ENCODE results near the gene COL5A2. TPM values are rescaled to one million over a fixed set of nuclear protein-coding genes. Genes with fewer than 3 reads are reported as not detected.

COL5A2 gene
- polyA plus RNA-seq (2014; cell fraction: cytosol; rRNA removed): 3.4 and 4.1 TPM in 2 replicates
- polyA plus RNA-seq (2014; cell fraction: nucleus; rRNA removed): 16.7 and 19.1 TPM in 2 replicates

- DNase-seq (ENCODE audit: low spot score): no peak
Measured at GRCh38 chr2:189179570-189179950, at the start of gene COL5A2. Gene COL5A2 (minus strand): TSS chr2:189179761. CDS start chr2:189179604, 157 bp downstream.

DNA sequence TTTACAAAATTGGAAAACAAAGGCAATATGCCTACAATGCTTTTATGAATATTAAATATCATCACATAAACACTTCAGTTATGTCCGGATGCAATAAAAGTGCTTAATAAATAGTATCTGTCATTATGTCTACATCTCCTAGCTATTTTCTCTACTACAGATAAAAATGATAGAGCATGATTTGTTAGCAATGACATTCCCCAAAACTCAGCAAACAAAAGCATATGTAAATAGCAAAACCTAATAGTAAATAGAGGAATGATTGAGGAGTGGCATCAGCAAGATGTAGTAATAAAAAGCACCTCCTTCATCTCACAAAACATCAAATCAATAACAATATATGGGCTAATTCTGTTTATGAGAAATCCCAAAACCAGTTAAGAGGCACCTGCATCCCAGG, 46.5 kb upstream of the COL5A2 start:
- DNase-seq (ENCODE audit: low spot score): no peak

DNA sequence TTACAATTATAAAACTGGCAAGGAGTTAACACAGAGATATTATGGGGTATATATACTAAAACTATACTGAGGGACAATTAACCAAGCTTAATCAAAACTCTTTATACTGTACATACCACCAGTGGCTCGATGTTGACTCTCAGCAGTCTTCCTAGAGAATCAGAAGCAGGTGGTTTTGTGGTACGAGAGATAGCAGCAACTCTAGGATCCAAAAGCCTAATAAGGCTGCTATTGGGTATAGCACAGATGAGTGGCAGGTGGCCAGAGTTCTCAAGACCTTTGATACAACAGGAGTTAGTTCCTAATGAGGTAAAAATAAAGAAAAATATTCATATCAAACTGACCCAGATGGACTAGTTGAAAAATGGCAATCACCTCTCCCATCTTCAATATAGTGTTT, 45.5 kb upstream of the COL5A2 start:
- no peak for DNase-seq (ENCODE audit: low spot score)

DNA sequence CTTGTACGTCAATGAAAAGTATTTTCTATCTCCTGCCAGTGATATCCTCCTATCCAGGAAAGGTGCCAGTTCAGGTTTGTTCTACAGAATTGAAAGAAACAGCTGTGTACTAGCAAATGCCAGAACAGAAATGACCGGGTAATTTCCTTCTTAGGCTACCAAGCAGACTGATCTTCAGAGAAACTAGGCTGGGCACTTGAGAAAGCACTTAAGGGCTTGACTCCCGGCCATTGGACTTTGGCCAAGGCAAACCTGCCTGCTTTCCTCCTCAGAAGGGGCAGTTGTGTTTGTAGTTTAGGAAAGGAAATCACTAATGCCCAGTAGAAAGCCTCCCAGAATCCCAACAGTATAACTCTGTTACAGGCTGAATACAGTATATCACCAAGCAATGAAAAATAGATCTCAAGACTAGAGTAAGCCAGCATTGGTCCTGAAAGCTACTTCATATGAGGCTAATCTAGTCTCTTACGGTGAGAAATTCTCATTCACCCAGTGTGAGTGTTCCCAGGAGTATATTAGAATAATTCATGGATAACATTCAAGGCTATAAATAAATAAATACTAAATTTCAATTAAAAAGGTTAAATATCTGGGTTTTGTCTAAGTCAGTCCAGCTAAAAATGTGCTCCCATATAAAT, 43.0 kb upstream of the COL5A2 start:
- DNase-seq (ENCODE audit: low spot score): no peak

DNA sequence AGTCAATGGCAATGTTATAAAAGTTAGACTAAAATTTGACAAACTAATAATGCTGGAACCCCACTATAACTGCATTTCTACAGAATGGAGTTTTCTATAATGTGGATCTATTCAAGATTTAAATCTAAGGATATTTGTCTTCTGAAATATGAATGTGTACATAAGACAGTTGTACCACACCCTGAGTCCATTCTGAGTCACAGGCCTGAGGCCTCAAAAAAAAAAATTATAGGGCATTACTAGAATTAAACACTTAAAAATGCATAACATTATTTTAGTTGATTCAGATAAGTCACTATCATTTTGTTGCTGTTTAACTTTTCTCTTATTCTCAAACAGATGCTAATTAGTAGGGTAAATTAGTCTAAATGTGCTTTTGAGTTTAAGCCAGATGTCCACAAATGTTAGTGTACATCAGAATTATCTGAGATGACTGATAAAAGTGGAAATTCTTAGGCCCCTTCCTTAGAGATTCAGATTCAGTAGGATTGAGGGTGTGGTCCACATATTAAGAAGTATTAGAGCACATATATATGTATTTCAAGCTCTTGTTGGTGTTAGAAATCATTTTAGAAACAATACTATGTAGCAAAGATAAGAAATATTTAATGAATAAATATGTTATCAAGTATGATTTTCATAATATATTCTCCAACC, 42.4 kb upstream of the COL5A2 start:
- no peak for DNase-seq (ENCODE audit: low spot score)

DNA sequence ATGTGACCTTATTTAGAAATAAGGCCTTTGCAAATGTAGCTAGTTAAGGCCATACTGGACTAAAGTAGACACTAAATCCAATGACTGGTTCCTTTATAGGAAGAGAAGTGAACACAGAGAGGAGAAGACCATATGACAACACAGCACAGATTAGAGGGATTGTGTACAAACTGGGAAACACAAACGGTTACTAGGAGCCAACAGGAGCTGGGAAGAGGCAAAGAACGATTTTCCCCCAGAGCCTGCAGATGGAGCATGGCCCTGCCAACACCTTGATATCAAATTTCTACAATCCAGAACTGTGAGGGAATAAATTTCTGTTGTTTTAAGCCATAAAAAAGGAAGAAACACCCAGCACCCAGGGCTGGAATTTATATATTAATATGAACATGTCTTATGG, 38.7 kb upstream of the COL5A2 start:
- DNase-seq (ENCODE audit: low spot score): no peak

GRCh38 chr2:189217541-189217940, 38.0 kb upstream of the COL5A2 start:
- no peak for DNase-seq (ENCODE audit: low spot score)

- no peak for DNase-seq (ENCODE audit: low spot score)
Measured at GRCh38 chr2:189217051-189217450, 37.5 kb upstream of the COL5A2 start.

GRCh38 chr2:189214484-189214883, 34.9 kb upstream of the COL5A2 start:
- no peak for DNase-seq (ENCODE audit: low spot score)

- DNase-seq (ENCODE audit: low spot score): no peak
Measured at GRCh38 chr2:189213250-189213649, 33.7 kb upstream of the COL5A2 start.

- no peak for DNase-seq (ENCODE audit: low spot score)
Measured at GRCh38 chr2:189210250-189211087, 30.9 kb upstream of the COL5A2 start.

GRCh38 chr2:189208254-189208653, 28.7 kb upstream of the COL5A2 start:
- no peak for DNase-seq (ENCODE audit: low spot score)

DNA sequence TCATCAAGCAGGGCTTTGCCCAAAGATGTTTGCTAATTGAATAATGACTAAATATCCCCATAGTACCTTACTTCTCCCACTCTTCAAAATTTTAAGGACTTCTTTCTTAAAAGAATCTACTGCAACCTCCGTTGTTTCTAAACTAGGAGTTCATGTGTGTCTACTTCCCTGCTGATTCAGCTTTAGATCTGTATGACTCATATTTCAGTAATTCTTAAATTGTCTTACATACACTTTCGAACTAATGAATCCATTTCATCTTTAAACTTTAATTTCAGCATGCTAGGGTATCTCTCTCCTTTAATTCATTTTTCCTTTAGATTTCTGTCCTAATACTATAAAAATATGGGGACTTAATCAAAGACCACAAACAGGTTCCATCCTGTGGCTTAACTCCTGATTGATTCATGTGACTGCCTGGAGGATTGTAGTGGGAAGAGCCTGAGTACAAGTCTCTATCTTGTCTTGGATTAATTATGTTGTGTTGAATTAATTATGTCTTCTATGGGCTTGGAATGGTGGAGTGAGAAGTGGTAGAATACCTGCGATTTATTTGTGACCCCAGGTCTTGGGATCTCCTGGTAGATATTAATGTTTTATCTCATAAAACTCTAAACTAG, 24.9 kb upstream of the COL5A2 start:
- DNase-seq (ENCODE audit: low spot score): no peak

DNA sequence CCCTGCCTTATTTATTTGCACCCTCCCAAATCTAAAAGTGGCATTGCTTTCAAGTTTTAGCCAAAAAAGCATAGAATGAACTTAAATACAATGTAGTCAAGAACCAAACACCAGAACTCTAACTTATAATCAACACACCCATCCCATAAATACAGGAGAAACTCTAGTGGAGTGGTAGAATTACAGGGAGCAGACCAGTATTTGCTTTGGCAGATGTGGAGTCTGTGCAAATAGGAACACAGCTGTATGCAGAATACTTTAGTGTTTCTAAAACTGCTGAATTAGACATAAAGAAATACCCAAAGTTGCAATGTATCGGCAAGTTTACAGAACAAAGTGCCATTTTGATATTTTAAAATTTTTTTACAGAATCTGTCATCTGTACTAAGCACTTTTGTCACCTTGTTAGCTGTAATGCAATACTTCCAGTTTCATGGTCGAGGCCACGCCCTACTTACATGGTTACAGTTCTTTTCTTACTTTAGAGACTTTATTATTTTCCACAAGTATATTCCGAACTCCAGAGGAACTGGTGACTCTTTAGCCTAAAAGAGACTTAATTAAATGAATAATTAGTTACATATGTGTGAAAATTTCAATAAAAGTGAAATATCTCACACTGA, 23.7 kb upstream of the COL5A2 start:
- no peak for DNase-seq (ENCODE audit: low spot score)

GRCh38 chr2:189199797-189200196, 20.2 kb upstream of the COL5A2 start:
- no peak for DNase-seq (ENCODE audit: low spot score)

GRCh38 chr2:189192766-189193165, 13.2 kb upstream of the COL5A2 start:
- DNase-seq (ENCODE audit: low spot score): no peak

DNA sequence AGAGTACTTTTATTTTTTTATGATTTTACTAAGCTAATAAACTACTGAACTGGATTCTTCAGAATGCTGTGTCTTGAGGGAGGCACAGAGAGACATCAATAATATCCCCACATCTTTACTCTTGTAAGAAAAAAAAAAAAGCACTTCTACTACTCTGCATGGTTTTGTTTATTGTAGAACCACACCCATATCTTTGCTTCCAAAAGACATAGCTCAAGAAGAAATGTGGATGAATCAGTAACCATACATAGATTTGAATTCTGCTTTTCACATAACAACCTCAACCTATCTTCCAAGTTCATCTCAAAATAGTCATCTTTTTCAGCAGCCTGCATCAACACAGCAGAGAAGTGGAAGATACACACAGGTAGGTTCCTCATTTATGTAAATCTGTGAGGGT, 12.2 kb upstream of the COL5A2 start:
- DNase-seq (ENCODE audit: low spot score): no peak

DNA sequence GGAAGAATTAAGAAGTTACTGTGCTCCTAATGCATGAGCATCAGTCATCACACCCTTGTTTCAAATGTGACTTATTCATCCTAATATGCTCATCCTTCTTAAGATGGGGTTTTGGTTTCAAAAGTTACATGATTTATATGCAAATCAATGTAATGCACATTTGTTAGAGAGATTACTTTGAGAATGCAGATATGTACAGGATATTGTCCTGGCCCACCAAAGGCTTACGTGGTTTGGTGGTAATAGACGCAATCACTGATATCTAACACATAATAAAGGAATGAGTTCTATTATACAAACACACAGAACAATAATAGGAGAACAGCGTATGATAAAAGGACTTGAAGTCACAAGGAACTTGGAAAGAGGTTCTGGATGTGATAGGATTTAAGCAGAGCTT, 11.1 kb upstream of the COL5A2 start:
- DNase-seq (ENCODE audit: low spot score): no peak

- DNase-seq (ENCODE audit: low spot score): no peak
Measured at GRCh38 chr2:189188115-189188805, 8.7 kb upstream of the COL5A2 start.

DNA sequence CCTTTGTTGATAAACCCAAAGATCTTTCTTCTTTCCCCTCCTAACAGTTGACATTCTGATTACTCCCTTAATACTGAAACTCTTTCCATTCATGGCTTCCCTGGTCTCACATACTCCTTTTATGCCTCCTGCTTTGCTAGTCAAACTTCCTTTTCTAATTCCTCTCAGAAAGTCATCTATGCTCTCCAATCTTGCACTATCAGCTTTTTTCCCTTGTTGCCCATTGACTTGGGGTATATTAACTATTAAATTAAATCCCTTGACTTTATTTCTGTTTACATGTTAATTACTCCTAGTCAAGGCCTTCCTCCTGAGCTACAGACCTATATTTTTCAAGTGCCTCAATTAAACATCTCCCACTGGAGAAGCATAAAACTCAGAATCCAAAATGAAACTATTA, 3.6 kb upstream of the COL5A2 start:
- no peak for DNase-seq (ENCODE audit: low spot score)

- DNase-seq (ENCODE audit: low spot score): no peak
Measured at GRCh38 chr2:189181706-189182105, 2.1 kb upstream of the COL5A2 start.

Data from SK-N-DZ (cell line).